Measurements from ENCODE around the gene TIMP2.
"Not testable (repeated sequence)": the region's sequence is repeated elsewhere in the genome, so short reads cannot be mapped to it uniquely, and the experiment has no call there.

The TIMP2 gene

GRCh38 chr17:78929908-78930775, 5.0 kb upstream of the TIMP2 start:
- no peak for DNase-seq (ENCODE audit: low spot score)

GRCh38 chr17:78925662-78926555, 722 bp upstream of the TIMP2 start:
- peak; percentile 60 for DNase-seq (ENCODE audit: low spot score)

GRCh38 chr17:78924481-78925151, 571 bp downstream of the TIMP2 start:
- DNase-seq (ENCODE audit: low spot score) = no peak

GRCh38 chr17:78923660-78924453, 1.3 kb downstream of the TIMP2 start:
- peak; percentile 64 for DNase-seq (ENCODE audit: low spot score)

GRCh38 chr17:78922816-78923498, 2.2 kb downstream of the TIMP2 start:
- DNase-seq (ENCODE audit: low spot score) = no peak

- no peak for DNase-seq (ENCODE audit: low spot score)
These were observed 3.7 kb downstream of the TIMP2 start for GRCh38 chr17:78921437-78921971.

GRCh38 chr17:78920528-78920927, 4.7 kb downstream of the TIMP2 start:
- DNase-seq (ENCODE audit: low spot score) = no peak

- no peak for DNase-seq (ENCODE audit: low spot score)
These were observed 5.2 kb downstream of the TIMP2 start for GRCh38 chr17:78919861-78920450.

GRCh38 chr17:78918979-78919378, 6.2 kb downstream of the TIMP2 start:
- no peak for DNase-seq (ENCODE audit: low spot score)

GRCh38 chr17:78917451-78918275, 7.5 kb downstream of the TIMP2 start:
- DNase-seq (ENCODE audit: low spot score) = no peak

- no peak for DNase-seq (ENCODE audit: low spot score)
These were observed 9.1 kb downstream of the TIMP2 start for GRCh38 chr17:78915872-78916632.

- DNase-seq (ENCODE audit: low spot score) = no peak
These were observed 12.1 kb downstream of the TIMP2 start for GRCh38 chr17:78913115-78913514.

- DNase-seq (ENCODE audit: low spot score) = no peak
These were observed 13.1 kb downstream of the TIMP2 start for GRCh38 chr17:78912082-78912481.

- DNase-seq (ENCODE audit: low spot score) = not testable (repeated sequence)
These were observed 13.6 kb downstream of the TIMP2 start for GRCh38 chr17:78911543-78911942.

- no peak for DNase-seq (ENCODE audit: low spot score)
These were observed 14.5 kb downstream of the TIMP2 start for GRCh38 chr17:78910497-78911284.

- no peak for DNase-seq (ENCODE audit: low spot score)
These were observed 16.8 kb downstream of the TIMP2 start for GRCh38 chr17:78908426-78908825.

GRCh38 chr17:78905541-78905940, 19.6 kb downstream of the TIMP2 start:
- no peak for DNase-seq (ENCODE audit: low spot score)

- DNase-seq (ENCODE audit: low spot score) = no peak
These were observed 20.1 kb downstream of the TIMP2 start for GRCh38 chr17:78905116-78905515.

Data from HuH-7 (cell line).